Stimulated activated naive CD4-positive, alpha-beta T cell treated with Interleukin-2 at 50 U/mL for 16 hours (primary cell): ENCODE measurements around the gene GLDN.

Experiments used
- DNase-seq: peaks from one replicate; lab custom pipeline; 2025; lab: John Stamatoyannopoulos, UW

The GLDN gene

DNA sequence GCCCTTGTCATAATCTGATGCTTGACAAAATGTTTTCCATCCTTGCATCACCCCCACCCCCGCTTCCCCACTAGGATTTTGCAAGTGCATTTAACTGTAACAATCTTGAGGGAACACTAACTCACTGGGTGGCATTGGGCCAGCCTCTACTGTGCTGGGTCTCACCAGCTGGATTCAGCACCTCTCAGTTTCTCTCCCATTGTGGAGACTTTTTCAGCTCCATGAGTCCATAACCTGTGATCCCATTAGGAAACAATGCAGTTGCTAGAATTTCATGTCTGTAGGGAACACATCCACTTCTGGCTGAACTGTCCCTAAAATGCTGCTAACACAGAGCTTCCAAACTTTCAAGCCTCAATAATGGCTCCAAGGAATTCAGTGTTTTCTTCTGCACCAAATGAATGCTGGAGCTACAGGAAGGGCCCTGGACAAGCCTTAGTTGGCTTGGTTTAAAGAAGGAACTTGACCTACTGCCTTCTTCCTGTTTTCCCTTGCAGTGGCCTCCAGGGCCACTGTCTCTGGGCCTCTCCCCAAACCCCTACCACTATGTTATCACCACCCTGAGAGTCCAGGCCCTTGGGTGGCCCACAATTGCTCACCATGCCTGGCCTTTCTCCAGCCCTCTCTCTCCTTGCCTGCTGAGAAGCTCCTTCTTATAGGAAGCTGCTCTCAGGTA lies 18.7 kb upstream of the GLDN start:
- no peak for DNase-seq

DNA sequence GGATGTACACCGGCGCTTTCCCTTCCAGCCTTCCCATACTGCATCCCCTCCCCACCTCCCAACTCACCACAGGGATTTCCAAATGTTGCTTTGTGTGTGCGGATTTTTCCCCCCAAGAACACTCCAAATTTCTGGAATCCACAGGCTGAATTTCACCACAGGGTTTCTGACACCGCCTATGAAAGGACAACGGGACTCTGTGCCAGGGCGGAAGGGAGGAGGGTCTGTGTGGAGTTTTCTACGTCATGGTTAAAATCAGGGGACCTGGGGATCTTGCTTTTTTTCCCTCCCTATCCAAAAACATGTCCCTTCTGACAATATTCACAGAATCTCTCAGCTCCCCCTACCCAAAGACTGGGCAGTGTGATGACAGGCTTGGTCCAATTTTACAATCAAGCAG lies 17.7 kb upstream of the GLDN start:
- DNase-seq: no peak

DNA sequence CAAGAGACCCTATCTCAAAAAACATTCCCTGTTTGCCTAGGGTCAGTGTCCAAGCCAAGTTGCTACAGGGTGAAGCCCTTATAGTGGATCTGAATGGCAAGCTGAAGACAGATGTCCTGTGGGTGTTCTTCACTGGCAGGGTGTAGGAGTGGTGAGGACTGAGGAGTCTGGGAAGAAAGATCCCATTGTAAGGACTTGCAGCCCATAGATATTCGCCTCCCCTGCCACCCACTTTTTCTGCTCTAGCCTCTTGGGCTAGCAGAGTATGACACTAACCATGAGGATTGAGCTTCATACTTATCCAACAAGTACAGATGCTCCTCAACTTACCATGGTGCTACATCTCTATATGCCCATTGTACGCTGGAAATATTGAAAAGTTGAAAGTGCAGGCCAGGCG lies 16.3 kb upstream of the GLDN start:
- no peak for DNase-seq

DNA sequence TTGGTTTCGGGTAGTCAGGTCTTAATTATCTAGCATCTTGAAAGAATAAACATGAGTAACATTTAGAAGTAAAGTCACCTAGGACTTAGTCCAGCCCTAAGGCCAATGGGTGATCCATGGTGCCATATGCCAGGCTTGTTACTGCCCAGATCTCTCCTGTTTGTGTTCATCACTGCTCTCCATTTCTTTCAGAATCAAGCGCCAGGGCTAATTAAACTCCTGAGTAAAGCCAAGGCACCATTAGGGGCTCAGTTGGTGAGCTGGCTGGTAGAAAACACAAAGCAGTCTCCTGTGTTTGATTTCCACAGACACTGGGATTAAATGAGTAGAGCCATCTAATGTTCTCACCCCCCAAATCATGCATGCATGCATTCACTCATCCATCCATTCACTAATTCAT lies 14.4 kb upstream of the GLDN start:
- no peak for DNase-seq

DNA sequence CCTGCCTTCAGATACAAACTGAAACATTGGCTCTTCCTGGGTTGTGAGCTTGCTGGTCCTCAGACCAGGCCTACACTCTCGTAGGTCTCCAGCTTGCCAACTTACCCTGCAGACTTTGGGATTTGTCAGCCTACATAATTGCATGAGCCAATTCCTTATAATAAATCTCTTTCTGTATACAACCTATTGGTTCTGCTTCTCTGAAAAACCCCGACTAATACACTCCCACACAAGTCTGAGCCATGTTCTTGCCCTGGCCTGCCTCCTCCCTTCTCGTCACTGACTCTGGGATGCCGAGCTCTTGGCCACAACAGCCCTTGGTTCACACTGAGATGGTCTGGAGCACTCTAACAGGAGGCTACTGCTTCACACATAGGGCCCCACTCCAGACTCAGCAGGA lies 12.5 kb upstream of the GLDN start:
- DNase-seq: no peak

DNA sequence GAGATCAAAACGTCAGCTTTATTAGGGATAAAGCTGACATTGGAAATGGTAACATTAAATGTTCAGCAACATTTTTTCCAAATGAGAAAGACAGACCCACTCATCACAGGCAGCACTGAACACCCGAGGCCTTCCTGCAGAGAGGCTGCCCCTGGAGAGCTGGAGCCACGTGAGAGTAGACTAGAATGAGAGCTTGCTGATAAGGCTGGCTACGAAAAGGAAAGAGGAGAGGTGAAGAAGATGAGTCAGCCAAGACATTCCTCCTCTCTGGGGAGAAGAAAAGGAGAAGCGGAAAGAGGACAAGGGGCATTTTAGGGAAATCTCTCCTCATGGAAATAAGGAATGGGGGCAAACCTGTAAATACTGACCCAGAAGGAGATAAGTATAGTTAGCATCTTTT lies 10.3 kb upstream of the GLDN start:
- DNase-seq: no peak

DNA sequence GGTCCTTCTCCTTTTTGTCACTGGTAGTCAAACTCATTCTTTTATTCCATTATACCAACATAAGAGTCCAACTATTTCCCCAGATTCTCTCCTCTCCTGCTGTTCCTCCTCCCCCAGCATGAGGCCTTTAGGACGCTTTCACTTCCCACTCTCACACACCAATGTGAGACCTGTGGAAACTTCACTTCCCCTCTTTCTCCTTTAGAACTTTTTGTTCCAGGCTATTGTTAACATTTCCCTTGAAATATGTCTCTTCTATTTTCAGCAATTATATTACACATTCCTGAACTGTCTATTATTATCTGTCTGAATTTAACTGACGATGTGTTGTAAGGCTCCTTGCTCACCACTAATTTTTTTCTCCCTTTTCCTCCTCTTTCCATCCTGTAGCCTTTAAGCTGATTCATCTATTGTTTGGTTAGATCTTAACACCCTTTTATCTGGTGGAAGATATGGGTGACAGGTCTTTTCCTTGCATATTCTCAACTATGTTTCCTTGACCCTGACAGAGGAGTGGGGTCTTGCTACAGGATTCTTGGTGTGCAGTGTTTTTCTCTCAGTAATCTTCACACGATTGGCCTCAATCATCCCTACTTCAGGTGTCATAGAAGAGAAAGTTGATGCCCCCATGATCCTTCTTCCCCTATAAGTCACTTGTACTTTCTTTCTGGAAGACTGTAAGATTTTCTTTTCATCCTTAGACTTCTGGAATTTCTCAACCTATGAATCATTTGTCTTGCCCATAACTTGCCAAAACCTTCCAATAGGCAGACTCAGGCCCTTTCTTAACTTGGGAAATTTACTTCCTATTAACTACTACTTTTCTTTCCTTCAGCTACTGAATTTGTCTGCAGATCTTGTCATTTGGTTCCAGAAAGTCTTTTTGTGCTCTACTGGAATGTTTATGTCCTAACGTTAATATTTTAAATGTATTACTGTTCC lies 9.0 kb upstream of the GLDN start:
- DNase-seq: no peak

DNA sequence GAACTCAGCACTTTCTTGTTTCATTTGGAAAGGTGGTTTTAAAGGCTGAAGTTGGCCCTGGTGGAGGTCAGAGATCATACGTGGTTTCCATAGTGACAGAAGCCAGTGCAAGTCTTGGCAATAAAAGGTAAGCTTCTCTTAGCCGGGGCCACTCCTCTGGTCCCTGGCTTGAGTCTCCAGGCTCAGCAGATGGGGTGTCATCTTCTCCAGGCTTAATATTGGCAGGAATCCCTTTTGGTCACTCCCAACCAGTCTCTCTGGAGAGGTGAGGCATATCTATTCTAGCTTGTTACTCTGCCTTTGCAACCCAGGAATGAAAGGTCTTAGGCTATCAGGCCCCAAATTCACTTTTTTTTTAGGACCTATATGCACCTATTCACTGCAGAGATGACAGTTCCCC lies 7.9 kb upstream of the GLDN start:
- DNase-seq: no peak

DNA sequence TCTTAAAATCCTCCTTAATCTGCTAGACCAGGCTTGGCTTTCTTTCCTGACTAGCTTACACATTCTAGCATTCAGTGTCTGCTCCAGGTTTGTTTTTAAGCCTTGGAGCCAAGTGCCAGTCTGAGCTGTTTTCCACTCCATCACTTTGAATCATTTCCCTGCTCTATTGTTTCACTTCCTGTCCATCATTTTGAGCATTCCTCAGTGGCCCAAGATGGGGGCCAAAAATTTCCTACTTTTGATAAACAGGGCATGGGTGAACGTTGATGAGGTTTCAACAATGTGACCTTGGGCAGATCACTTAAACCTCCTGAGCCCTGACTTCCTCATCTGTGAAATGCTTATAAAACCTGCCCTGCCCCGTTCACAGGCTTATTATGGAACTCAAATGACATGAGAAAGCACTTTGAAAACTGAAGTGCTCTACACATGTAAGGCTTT lies 7.4 kb upstream of the GLDN start:
- DNase-seq: no peak

DNA sequence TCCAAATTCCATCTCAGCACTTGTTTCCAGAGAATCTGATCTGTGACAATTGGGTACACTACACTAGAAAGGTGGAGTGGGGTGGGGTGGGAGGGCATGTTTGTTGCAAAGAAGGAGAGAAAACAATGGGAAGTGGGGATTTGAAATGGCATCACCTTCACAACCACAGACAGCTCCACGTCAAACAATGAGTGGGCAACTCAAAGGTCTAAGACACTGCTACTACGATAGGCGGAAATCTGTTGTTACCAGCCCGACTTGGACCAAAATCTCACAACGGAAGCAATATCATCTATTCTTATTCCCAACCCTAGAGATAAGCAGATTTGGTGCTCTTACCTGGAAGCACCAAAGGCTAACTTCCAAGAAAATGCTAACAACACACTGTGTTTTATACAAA lies 6.4 kb upstream of the GLDN start:
- DNase-seq: no peak

DNA sequence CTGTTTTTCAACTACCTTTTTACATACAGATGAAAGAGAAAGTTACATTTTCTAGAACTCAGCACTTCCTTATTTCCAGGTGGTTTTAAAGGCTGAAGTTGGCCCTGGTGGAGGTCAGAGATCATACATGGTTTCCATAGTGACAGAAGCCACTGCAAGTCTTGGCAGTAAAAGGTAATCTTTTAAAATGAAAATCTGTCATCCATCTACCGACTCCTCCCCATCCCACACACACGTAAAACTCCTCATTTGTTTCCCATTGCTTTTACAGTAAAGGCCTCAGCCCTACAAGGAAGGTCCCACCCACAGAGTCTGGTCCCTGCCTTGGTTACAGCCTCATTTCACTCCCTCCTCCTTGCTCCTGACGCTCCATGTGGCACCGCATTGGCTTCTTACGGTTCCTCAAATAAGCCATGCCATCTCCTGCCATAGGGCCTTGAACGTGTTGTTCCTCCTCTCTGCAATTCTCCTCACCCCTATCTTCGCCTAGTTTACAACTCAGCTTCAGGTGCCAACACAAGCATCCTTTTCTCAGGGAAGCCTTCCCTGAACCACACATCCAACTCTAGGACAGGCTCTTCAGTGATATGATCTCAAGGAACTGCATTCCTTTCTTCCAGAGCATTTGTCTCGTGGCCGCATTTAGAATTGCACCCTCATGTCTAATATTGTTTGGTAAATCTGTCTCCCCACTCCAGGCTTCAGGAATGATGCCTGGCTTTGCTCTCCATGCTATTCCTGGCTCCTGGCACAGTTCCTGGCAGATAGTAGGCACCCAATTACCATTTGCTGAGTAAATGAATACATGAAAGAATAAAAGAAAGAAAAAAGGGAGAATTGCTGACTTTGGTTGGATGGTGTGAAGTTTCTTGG lies 5.7 kb upstream of the GLDN start:
- no peak for DNase-seq

DNA sequence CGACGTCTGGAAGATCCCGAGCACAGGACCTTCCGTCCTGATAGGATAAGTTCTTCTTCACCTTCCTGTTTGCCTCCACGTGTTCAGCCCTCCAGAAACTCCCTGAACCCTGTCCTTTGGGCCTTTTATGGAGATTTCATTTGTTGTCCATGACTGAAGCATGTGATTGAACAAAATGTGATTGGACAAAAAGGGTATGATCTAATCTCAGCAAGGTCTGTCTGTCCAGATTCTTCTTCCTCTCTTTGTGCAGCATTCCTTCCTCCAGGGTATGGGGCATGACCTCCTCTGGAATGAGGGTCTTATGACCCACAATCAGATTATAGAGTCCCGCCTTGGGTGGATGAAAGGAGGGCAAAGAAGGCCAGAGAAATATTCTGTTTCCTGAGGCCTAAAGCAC lies 3.0 kb upstream of the GLDN start, which contains the start of gene CYP19A1:
CYP19A1 (minus strand) TSS at position 101 of the 400 bp plus-strand sequence. CDS start 95,684 bp downstream, outside the sequence.
- DNase-seq: no peak

DNA sequence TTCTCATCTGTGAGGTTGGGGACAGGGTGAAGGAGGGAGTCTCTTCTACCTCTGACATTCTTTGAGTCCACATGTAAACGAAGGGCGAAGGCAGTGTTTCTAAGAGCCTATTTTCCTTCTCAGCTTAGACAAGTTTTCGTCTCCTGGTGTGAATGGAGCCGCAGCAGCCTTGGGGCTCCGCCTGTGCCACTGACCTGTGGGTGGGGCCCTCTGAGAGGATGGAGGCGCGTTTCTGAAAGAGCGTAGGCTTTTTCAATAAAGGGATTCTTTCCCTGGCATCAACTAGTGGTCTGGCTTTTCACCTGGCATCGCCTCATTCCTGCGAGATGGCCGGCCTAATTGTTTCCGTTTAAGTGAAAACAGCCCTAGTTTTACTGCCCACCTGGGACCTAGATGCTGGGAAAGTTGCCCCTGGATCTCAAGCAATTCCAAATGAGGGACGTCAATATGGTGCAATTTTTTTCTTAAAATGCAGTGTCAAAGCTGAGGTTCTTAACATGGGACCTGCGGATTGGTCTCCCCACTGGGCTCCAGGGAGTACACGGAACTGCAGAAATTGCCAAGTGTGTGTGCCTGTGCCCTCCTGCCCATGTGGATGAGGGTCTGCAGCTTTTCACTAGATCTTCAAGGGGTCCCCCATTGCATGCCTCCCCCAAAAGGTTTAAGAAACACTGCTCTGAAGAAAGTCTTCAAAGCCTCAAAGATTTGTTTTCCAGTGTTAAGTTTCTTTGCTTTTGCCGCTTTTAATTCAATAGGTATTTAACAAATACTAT lies 958 bp downstream of the GLDN start:
- DNase-seq: no peak

DNA sequence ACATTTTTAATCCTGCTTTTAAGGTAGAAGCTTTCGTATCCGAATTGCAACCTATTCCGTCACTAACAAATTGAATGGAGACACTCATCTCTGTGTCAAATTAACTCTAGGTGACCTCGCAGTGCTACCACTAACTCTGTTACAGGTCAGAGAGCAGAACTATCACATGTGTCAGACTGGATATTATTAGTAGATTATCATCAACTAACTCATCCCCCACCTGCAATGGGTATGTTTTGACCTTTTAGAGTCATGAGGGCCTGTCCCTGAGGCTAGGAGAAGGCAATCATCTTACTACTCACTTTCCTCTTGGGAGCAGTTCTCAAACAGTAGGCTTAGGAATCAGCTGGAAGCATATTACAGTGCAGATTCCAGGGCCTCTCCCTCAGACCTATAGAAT lies 2.0 kb downstream of the GLDN start:
- no peak for DNase-seq

DNA sequence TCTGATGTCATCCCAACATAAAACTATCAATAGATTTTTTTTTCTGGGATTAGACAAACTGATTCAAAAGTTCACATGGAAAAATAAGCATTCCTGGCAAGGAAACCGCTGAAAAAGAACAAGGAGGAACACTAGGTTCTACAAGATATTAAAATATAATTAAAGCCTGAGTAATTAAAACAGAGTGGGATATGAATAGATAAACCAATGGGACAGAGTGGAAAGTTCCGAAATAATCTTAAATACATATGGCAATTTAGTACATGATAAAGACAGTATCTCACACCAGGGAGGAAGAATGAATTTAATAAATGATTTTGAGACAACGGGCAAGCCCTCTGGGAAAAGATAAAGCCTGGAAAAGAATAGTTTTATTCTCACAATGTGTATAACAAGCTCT lies 4.7 kb downstream of the GLDN start:
- no peak for DNase-seq

DNA sequence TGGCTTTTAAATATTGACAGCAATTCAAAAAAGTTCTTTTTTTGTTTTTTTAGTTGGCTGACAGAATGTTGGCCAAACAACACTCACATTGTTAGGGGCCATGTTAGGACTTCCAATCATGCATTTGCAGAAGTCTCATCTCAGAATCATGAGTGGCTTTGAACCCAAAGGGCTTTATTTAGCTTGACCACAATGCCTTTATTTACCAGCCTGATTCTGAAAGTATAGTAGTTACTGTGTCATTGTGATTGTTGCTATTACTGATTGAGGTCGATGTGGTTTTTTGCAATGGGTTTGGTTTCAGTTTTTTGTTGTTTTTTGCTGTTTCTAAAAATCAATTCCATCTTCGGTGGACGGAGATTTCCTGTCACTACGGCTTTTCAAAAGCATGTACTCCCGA lies 7.2 kb downstream of the GLDN start:
- no peak for DNase-seq

DNA sequence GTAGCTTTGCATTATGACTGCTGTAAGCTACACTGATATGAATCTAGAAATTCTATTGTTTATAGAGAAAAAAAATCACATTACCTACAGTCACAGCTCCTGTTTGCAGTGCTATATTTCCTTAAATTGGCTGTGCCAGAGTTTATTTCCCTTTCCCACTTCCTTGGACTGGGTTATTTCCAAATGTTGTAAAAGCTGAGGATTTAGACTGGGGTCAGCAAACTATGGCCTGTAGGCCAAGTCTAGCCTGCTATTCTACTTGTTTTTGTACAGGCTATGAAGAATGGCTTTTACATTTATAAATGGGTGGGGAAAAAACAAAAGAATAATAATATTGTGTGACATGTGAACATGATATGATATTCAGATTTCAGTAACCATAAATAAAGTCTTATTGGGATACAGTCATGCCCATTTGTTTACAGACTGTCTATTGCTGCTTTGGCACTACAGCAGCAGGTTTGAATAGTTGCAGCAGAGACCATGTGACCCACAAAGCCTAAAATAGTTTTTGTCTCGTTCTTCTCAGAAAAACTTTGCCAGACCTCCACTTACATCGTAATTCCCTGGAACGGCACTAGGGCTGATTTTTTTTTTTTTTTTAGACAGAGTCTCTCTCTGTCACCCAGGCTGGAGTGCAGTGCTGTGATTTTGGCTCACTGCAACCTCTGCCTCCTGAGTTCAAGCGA lies 7.8 kb downstream of the GLDN start:
- DNase-seq: no peak

DNA sequence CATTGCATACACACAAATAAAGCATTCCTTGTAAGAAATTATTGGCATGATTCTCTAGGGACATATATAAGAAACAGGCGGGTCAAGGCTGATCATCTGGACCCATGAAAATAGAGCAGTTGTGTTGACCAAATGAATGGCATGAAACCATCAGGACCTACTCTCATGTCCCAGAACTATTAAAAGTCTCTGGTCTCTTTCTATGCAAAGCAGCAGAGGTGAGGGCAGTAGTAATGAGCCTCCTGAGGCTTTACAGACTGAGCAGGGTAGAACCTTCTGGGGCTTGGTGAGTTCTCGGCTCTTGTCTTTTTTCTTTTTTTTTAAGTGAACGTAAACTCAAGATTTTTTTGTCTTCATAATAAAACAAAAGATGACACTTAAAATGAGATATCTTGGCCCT lies 9.3 kb downstream of the GLDN start:
- no peak for DNase-seq

DNA sequence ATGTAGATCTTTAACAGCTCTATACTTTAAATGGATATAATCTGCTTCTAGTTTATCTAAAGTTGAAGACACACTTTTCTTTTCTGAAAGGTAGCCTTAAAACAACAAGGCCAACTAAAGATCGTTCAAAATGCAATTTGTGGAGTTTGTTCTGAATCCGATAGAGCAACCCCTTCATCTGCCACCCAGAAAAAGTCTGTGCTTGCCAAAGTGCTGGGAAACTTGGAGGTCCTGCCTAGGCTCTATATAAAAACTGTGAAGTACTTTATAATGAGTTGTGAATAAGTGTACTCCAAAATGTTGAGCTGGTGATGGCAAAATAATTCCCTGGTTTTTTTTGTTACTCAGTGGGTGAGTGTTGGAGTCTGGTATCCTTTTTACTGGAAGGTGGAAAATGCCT lies 12.5 kb downstream of the GLDN start:
- DNase-seq: no peak

DNA sequence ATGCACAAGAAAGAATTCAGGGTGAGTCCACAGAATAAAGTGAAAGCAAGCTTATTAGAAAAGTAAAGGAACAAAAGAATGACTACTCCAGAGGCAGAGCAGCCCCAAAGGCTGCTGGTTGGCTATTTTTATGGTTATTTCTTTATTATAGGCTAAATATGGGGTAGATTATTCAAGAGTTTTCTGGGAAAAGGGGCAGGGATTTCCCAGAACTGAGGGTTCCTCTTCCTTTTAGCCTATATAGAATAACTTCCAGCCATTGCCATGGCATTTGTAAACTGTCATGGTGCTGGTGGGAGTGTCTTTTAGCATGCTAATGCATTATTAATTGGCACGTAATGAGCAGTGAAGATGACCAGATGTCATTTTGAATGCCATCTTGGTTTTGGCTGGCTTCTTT lies 13.6 kb downstream of the GLDN start:
- DNase-seq: no peak

DNA sequence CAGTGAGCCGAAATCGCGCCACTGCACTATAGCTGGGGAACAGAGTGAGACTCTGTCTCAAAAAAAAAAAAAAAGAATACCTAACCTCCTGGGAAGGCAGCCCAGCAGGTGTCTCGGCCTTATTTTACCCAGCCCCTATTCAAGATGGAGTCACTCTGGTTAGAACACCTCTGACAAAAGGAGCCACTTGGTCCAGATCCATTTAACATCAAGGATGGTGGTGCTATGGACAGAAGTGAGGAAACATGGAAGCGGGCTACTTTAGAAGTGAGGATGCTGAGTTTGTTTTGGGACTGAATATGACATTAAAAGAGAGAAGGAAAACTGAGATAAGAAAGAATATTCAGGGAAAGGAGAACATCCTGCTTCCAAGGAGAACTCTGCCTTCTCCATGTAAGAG lies 14.7 kb downstream of the GLDN start:
- no peak for DNase-seq
